Measurements from ENCODE around the gene LMO7. TPM values are rescaled to one million over a fixed set of nuclear protein-coding genes. Genes with fewer than 3 reads are reported as not detected.

The LMO7 gene
- total and polyA plus RNA-seq, 4 donors: 10.8 to 32.0 (median 20.3) TPM

- no peaks in the 10 kb centered on the region for H3K4me1 ChIP-seq (ENCODE audit: control insufficient read depth, insufficient read depth, low read length)
- no peak overlapping the region for H3K4me3 ChIP-seq (ENCODE audit: low read depth, low read length)
- no peaks in the 10 kb centered on the region for H3K27me3 ChIP-seq (ENCODE audit: control insufficient read depth, insufficient read depth, low read length)
- no peak overlapping the region for H3K27ac ChIP-seq (ENCODE audit: low read depth, low read length)
- no peaks in the 10 kb centered on the region for H3K36me3 ChIP-seq (ENCODE audit: control insufficient read depth, insufficient read depth, low read length)
- no peak for DNase-seq (ENCODE audit: low read depth in 4 of 6, low spot score in 6 of 6)
- H3K9me3 ChIP-seq (ENCODE audit: control insufficient read depth, insufficient read depth, low read length): no peaks in the 10 kb centered on the region
Observed at GRCh38 chr13:75702476-75702875, 66.3 kb downstream of the LMO7 start.

GRCh38 chr13:75703769-75704168 lies 67.6 kb downstream of the LMO7 start:
- H3K9me3 ChIP-seq (ENCODE audit: control insufficient read depth, insufficient read depth, low read length): no peaks in the 10 kb centered on the region
- no CpG with 5 or more reads among the region's 2 CpGs for WGBS (ENCODE audit: insufficient coverage)
- H3K36me3 ChIP-seq (ENCODE audit: control insufficient read depth, insufficient read depth, low read length): no peaks in the 10 kb centered on the region
- H3K27ac ChIP-seq (ENCODE audit: low read depth, low read length): no peak overlapping the region
- DNase-seq (ENCODE audit: low read depth in 4 of 6, low spot score in 6 of 6): no peak
- no peak overlapping the region for H3K4me3 ChIP-seq (ENCODE audit: low read depth, low read length)
- H3K4me1 ChIP-seq (ENCODE audit: control insufficient read depth, insufficient read depth, low read length): no peaks in the 10 kb centered on the region
- no peaks in the 10 kb centered on the region for H3K27me3 ChIP-seq (ENCODE audit: control insufficient read depth, insufficient read depth, low read length)

- no peak for DNase-seq (ENCODE audit: low read depth in 4 of 6, low spot score in 6 of 6)
- Histone ChIP-seq H3K4me3 (ENCODE audit: low read depth, low read length) (no peak overlapping the region), H3K27ac (ENCODE audit: low read depth, low read length) (no peak overlapping the region), H3K27me3 (ENCODE audit: control insufficient read depth, insufficient read depth, low read length) (no peaks in the 10 kb centered on the region), H3K4me1 (ENCODE audit: control insufficient read depth, insufficient read depth, low read length) (no peaks in the 10 kb centered on the region), H3K36me3 (ENCODE audit: control insufficient read depth, insufficient read depth, low read length) (no peaks in the 10 kb centered on the region), H3K9me3 (ENCODE audit: control insufficient read depth, insufficient read depth, low read length) (no peaks in the 10 kb centered on the region)
- WGBS (ENCODE audit: insufficient coverage): 93% methylated on average over 2 of the region's 7 CpGs
Observed at GRCh38 chr13:75704194-75704926, 68.2 kb downstream of the LMO7 start.

- DNase-seq (ENCODE audit: low read depth in 4 of 6, low spot score in 6 of 6): no peak
- no peaks in the 10 kb centered on the region for H3K9me3 ChIP-seq (ENCODE audit: control insufficient read depth, insufficient read depth, low read length)
- H3K4me3 ChIP-seq (ENCODE audit: low read depth, low read length): no peak overlapping the region
- WGBS (ENCODE audit: insufficient coverage): 83% methylated on average over 3 of the region's 10 CpGs
- H3K27me3 ChIP-seq (ENCODE audit: control insufficient read depth, insufficient read depth, low read length): no peaks in the 10 kb centered on the region
- H3K27ac ChIP-seq (ENCODE audit: low read depth, low read length): no peak overlapping the region
- no peaks in the 10 kb centered on the region for H3K36me3 ChIP-seq (ENCODE audit: control insufficient read depth, insufficient read depth, low read length)
- H3K4me1 ChIP-seq (ENCODE audit: control insufficient read depth, insufficient read depth, low read length): no peaks in the 10 kb centered on the region
Observed at GRCh38 chr13:75704927-75705288, 68.8 kb downstream of the LMO7 start.

- Histone ChIP-seq H3K27ac (ENCODE audit: low read depth, low read length) (no peak overlapping the region), H3K9me3 (ENCODE audit: control insufficient read depth, insufficient read depth, low read length) (no peaks in the 10 kb centered on the region), H3K4me3 (ENCODE audit: low read depth, low read length) (no peak overlapping the region), H3K4me1 (ENCODE audit: control insufficient read depth, insufficient read depth, low read length) (no peaks in the 10 kb centered on the region), H3K27me3 (ENCODE audit: control insufficient read depth, insufficient read depth, low read length) (no peaks in the 10 kb centered on the region), H3K36me3 (ENCODE audit: control insufficient read depth, insufficient read depth, low read length) (no peaks in the 10 kb centered on the region)
- WGBS (ENCODE audit: insufficient coverage): no CpG with 5 or more reads among the region's 1 CpG
- DNase-seq (ENCODE audit: low read depth in 4 of 6, low spot score in 6 of 6): no peak
Observed at GRCh38 chr13:75705395-75705794, 69.3 kb downstream of the LMO7 start.

- Histone ChIP-seq H3K27ac (ENCODE audit: low read depth, low read length) (no peak overlapping the region), H3K4me1 (ENCODE audit: control insufficient read depth, insufficient read depth, low read length) (no peaks in the 10 kb centered on the region), H3K9me3 (ENCODE audit: control insufficient read depth, insufficient read depth, low read length) (no peaks in the 10 kb centered on the region), H3K4me3 (ENCODE audit: low read depth, low read length) (no peak overlapping the region), H3K36me3 (ENCODE audit: control insufficient read depth, insufficient read depth, low read length) (no peaks in the 10 kb centered on the region), H3K27me3 (ENCODE audit: control insufficient read depth, insufficient read depth, low read length) (no peaks in the 10 kb centered on the region)
- DNase-seq (ENCODE audit: low read depth in 4 of 6, low spot score in 6 of 6): no peak
Observed at GRCh38 chr13:75705908-75706307, 69.8 kb downstream of the LMO7 start.

- no peak for DNase-seq (ENCODE audit: low read depth in 4 of 6, low spot score in 6 of 6)
- WGBS (ENCODE audit: insufficient coverage): no CpG with 5 or more reads among the region's 2 CpGs
Observed at GRCh38 chr13:75713852-75714251, 77.7 kb downstream of the LMO7 start.

GRCh38 chr13:75715601-75716523 lies 79.7 kb downstream of the LMO7 start:
- 78% methylated on average over 1 of the region's 6 CpGs for WGBS (ENCODE audit: insufficient coverage)
- Histone ChIP-seq H3K27ac (ENCODE audit: low read depth, low read length) (no peak overlapping the region), H3K36me3 (ENCODE audit: control insufficient read depth, insufficient read depth, low read length) (no peaks in the 10 kb centered on the region), H3K4me1 (ENCODE audit: control insufficient read depth, insufficient read depth, low read length) (no peaks in the 10 kb centered on the region), H3K4me3 (ENCODE audit: low read depth, low read length) (no peak overlapping the region), H3K27me3 (ENCODE audit: control insufficient read depth, insufficient read depth, low read length) (no peaks in the 10 kb centered on the region), H3K9me3 (ENCODE audit: control insufficient read depth, insufficient read depth, low read length) (no peaks in the 10 kb centered on the region)
- peak in 1 of 6 donors; percentile 34 for DNase-seq (ENCODE audit: low read depth in 4 of 6, low spot score in 6 of 6)

More at GRCh38 chr13:75713852-75714251, 77.7 kb downstream of the LMO7 start:
- no peaks in the 10 kb centered on the region for H3K36me3 ChIP-seq (ENCODE audit: control insufficient read depth, insufficient read depth, low read length)
- no peaks in the 10 kb centered on the region for H3K9me3 ChIP-seq (ENCODE audit: control insufficient read depth, insufficient read depth, low read length)
- no peak overlapping the region for H3K4me3 ChIP-seq (ENCODE audit: low read depth, low read length)
- no peak overlapping the region for H3K27ac ChIP-seq (ENCODE audit: low read depth, low read length)
- no peaks in the 10 kb centered on the region for H3K27me3 ChIP-seq (ENCODE audit: control insufficient read depth, insufficient read depth, low read length)
- no peaks in the 10 kb centered on the region for H3K4me1 ChIP-seq (ENCODE audit: control insufficient read depth, insufficient read depth, low read length)

- WGBS (ENCODE audit: insufficient coverage): 100% methylated on average over 1 of the region's 2 CpGs
- H3K36me3 ChIP-seq (ENCODE audit: control insufficient read depth, insufficient read depth, low read length): no peaks in the 10 kb centered on the region
Observed at GRCh38 chr13:75717525-75717924, 81.4 kb downstream of the LMO7 start.

GRCh38 chr13:75721307-75721706 lies 85.2 kb downstream of the LMO7 start:
- Histone ChIP-seq H3K9me3 (ENCODE audit: control insufficient read depth, insufficient read depth, low read length) (no peaks in the 10 kb centered on the region), H3K27ac (ENCODE audit: low read depth, low read length) (no peak overlapping the region), H3K36me3 (ENCODE audit: control insufficient read depth, insufficient read depth, low read length) (no peaks in the 10 kb centered on the region), H3K4me1 (ENCODE audit: control insufficient read depth, insufficient read depth, low read length) (no peaks in the 10 kb centered on the region), H3K27me3 (ENCODE audit: control insufficient read depth, insufficient read depth, low read length) (no peaks in the 10 kb centered on the region), H3K4me3 (ENCODE audit: low read depth, low read length) (no peak overlapping the region)
- no CpG with 5 or more reads among the region's 2 CpGs for WGBS (ENCODE audit: insufficient coverage)
- no peak for DNase-seq (ENCODE audit: low read depth in 4 of 6, low spot score in 6 of 6)

More at GRCh38 chr13:75717525-75717924, 81.4 kb downstream of the LMO7 start:
- Histone ChIP-seq H3K27me3 (ENCODE audit: control insufficient read depth, insufficient read depth, low read length) (no peaks in the 10 kb centered on the region), H3K27ac (ENCODE audit: low read depth, low read length) (no peak overlapping the region), H3K9me3 (ENCODE audit: control insufficient read depth, insufficient read depth, low read length) (no peaks in the 10 kb centered on the region), H3K4me1 (ENCODE audit: control insufficient read depth, insufficient read depth, low read length) (no peaks in the 10 kb centered on the region), H3K4me3 (ENCODE audit: low read depth, low read length) (no peak overlapping the region)
- no peak for DNase-seq (ENCODE audit: low read depth in 4 of 6, low spot score in 6 of 6)
